A549 treated with Mapracorat at 1 μM for 4 hours (cell line): ENCODE results near the gene MYH4. TPM values are rescaled to one million over a fixed set of nuclear protein-coding genes. Genes with fewer than 3 reads are reported as not detected.

Experiments
- total RNA-seq: library from RNA; stranded (reverse); fragments of 200-300 nt; extraction: Qiagen RNA extraction; gene quantifications from 5 replicates; pipeline ENCODE4 v1.2.3, GENCODE V29; 2022

MYH4 gene
- not detected in 5 replicates for total RNA-seq

GRCh38 chr17:10469459-10469858, at the start of gene MYH4:
MYH4 (minus strand) TSS chr17:10469559; CDS start chr17:10466745, 2,814 bp downstream.

GRCh38 chr17:10518271-10519037, 49.1 kb upstream of the MYH4 start, which contains the start of gene MYH1:
MYH1 (minus strand) TSS chr17:10518542; CDS start chr17:10516642, 1,900 bp downstream.

GRCh38 chr17:10421900-10422542, 47.3 kb downstream of the MYH4 start, which contains the start of gene MYH8:
MYH8 (minus strand) TSS chr17:10421950; CDS start chr17:10420227, 1,723 bp downstream.

Other genes starting within 250 kb of the MYH4 start
- gene MYH13, start 96.6 kb downstream of the MYH4 start, total RNA-seq, result not detected in 5 replicates
- not detected in 5 replicates for gene MYH8, start 47.6 kb downstream of the MYH4 start, total RNA-seq
- gene MYH1, start 49.0 kb upstream of the MYH4 start, total RNA-seq, result not detected in 5 replicates
- gene MYH2, start 80.1 kb upstream of the MYH4 start, total RNA-seq, result not detected in 5 replicates
- gene MYH3, start 187.8 kb upstream of the MYH4 start, total RNA-seq, result 0.72 to 1.6 TPM (median 0.74 TPM) in 5 replicates
- 46.8 to 60.0 TPM (median 59.4 TPM) in 5 replicates for gene SCO1, start 228.0 kb upstream of the MYH4 start, total RNA-seq
- 6.6 to 9.2 TPM (median 8.7 TPM) in 5 replicates for gene ADPRM, start 228.0 kb upstream of the MYH4 start, total RNA-seq